ENCODE results near the gene UVRAG.
"Not testable (repeated sequence)": the region's sequence is repeated elsewhere in the genome, so short reads cannot be mapped to it uniquely, and the experiment has no call there.

The UVRAG gene

GRCh38 chr11:75880343-75880742 lies 65.3 kb downstream of the UVRAG start:
- DNase-seq: not testable (repeated sequence)

- no peak for DNase-seq
These were observed 69.3 kb downstream of the UVRAG start for GRCh38 chr11:75884321-75884720.

GRCh38 chr11:75888416-75888815 lies 73.4 kb downstream of the UVRAG start:
- DNase-seq: peak; percentile 20 to 34

- peak; percentile 76 to 77 for DNase-seq
These were observed 77.1 kb downstream of the UVRAG start for GRCh38 chr11:75891947-75892739.

- peak in 1 of 2 donors; percentile 7 for DNase-seq
These were observed 78.2 kb downstream of the UVRAG start for GRCh38 chr11:75893251-75893650.

- no peak for DNase-seq
These were observed 79.1 kb downstream of the UVRAG start for GRCh38 chr11:75894036-75894585.

- DNase-seq: peak; percentile 5 to 60
These were observed 81.9 kb downstream of the UVRAG start for GRCh38 chr11:75896843-75897419.

- DNase-seq: no peak
These were observed 83.9 kb downstream of the UVRAG start for GRCh38 chr11:75898871-75899270.

- DNase-seq: no peak
These were observed 84.8 kb downstream of the UVRAG start for GRCh38 chr11:75899806-75900205.

- no peak for DNase-seq
These were observed 85.8 kb downstream of the UVRAG start for GRCh38 chr11:75900848-75901247.

GRCh38 chr11:75902631-75903030 lies 87.6 kb downstream of the UVRAG start:
- no peak for DNase-seq

- no peak for DNase-seq
These were observed 88.3 kb downstream of the UVRAG start for GRCh38 chr11:75903276-75903675.

GRCh38 chr11:75905434-75905833 lies 90.4 kb downstream of the UVRAG start:
- no peak for DNase-seq

- DNase-seq: no peak
These were observed 93.0 kb downstream of the UVRAG start for GRCh38 chr11:75907906-75908527.

GRCh38 chr11:75910426-75911145 lies 95.6 kb downstream of the UVRAG start:
- DNase-seq: no peak

- no peak for DNase-seq
These were observed 96.4 kb downstream of the UVRAG start for GRCh38 chr11:75911459-75911858.

- no peak for DNase-seq
These were observed 99.0 kb downstream of the UVRAG start for GRCh38 chr11:75913984-75914383.

- DNase-seq: no peak
These were observed 101.9 kb downstream of the UVRAG start for GRCh38 chr11:75916882-75917281.

- no peak for DNase-seq
These were observed 103.3 kb downstream of the UVRAG start for GRCh38 chr11:75918331-75918730.

GRCh38 chr11:75919525-75919924 lies 104.5 kb downstream of the UVRAG start:
- peak; percentile 31 to 40 for DNase-seq

GRCh38 chr11:75920848-75921247 lies 105.8 kb downstream of the UVRAG start:
- no peak for DNase-seq

- no peak for DNase-seq
These were observed 106.8 kb downstream of the UVRAG start for GRCh38 chr11:75921808-75922207.
